Right renal cortex interstitium (tissue), 3 donors: ENCODE data around the gene RECK. TPM values are rescaled to one million over a fixed set of nuclear protein-coding genes. Genes with fewer than 3 reads are reported as not detected.
"Not testable (repeated sequence)": the region's sequence is repeated elsewhere in the genome, so short reads cannot be mapped to it uniquely, and the experiment has no call there.

ENCODE experiments used
- DNase-seq, 3 donors: peaks; one replicate each; pipeline ENCODE4 v3.0.0-alpha.2; 2013; ENCODE audit warnings: low read depth in 3 of 3, low spot score in 2 of 3
- polyA plus RNA-seq, 3 donors: library from polyadenylated mRNA; unstranded; fragments of 120-200 nt; gene quantifications; one replicate each; pipeline ENCODE4 v1.2.1, GENCODE V29; 2013; ENCODE audit not compliant: insufficient read length in 3 of 3

Gene RECK, protein sequence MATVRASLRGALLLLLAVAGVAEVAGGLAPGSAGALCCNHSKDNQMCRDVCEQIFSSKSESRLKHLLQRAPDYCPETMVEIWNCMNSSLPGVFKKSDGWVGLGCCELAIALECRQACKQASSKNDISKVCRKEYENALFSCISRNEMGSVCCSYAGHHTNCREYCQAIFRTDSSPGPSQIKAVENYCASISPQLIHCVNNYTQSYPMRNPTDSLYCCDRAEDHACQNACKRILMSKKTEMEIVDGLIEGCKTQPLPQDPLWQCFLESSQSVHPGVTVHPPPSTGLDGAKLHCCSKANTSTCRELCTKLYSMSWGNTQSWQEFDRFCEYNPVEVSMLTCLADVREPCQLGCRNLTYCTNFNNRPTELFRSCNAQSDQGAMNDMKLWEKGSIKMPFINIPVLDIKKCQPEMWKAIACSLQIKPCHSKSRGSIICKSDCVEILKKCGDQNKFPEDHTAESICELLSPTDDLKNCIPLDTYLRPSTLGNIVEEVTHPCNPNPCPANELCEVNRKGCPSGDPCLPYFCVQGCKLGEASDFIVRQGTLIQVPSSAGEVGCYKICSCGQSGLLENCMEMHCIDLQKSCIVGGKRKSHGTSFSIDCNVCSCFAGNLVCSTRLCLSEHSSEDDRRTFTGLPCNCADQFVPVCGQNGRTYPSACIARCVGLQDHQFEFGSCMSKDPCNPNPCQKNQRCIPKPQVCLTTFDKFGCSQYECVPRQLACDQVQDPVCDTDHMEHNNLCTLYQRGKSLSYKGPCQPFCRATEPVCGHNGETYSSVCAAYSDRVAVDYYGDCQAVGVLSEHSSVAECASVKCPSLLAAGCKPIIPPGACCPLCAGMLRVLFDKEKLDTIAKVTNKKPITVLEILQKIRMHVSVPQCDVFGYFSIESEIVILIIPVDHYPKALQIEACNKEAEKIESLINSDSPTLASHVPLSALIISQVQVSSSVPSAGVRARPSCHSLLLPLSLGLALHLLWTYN
- polyA plus RNA-seq: 10 to 100 TPM; 29.2 to 30.2 (median 29.4) TPM

GRCh38 chr9:36036780-36037548 lies at the start of gene RECK:
Gene RECK (plus strand): TSS chr9:36036913. CDS start chr9:36036999, 86 bp downstream.
- DNase-seq: peak; percentile 29 to 71 (median 55)

GRCh38 chr9:35990155-35990554 lies 46.6 kb upstream of the RECK start:
- DNase-seq: no peak

GRCh38 chr9:35993136-35993535 lies 43.6 kb upstream of the RECK start:
- DNase-seq: not testable (repeated sequence)

DNA sequence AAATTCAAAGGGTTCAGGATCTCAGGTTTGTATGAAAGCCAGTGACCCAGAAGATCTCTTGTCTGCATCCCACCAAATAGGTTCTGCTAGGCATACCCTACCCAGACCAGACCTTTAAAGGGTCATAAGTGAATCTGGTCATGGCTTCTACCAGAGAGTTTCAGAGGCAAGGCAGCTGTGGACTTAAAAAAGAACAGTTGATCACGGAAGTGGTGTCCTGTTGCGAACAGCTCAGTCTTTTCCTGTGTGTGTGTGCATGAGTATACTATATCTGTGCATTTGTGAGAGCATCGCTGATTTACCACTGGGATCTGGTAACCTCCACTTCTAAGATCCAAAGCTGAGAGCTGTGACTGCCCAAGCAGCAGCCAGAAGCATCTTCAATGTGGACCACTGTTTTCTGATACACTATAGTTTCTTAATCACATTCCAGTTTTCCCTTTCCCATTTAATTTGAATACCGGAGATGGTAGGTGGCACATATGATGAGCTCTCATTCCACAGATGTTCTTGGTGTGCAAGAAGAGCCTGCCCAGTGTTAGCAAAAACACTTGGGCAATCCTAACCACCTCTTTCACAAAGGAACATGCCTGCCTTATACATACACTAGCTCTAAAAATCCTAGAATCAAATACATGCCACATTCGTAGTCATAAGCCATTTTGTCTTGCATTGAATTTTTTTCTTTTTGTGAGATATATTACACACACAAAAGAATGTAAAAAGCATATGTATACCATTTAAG lies 42.6 kb upstream of the RECK start:
- DNase-seq: no peak

GRCh38 chr9:35994959-35995358 lies 41.8 kb upstream of the RECK start:
- DNase-seq: no peak

DNA sequence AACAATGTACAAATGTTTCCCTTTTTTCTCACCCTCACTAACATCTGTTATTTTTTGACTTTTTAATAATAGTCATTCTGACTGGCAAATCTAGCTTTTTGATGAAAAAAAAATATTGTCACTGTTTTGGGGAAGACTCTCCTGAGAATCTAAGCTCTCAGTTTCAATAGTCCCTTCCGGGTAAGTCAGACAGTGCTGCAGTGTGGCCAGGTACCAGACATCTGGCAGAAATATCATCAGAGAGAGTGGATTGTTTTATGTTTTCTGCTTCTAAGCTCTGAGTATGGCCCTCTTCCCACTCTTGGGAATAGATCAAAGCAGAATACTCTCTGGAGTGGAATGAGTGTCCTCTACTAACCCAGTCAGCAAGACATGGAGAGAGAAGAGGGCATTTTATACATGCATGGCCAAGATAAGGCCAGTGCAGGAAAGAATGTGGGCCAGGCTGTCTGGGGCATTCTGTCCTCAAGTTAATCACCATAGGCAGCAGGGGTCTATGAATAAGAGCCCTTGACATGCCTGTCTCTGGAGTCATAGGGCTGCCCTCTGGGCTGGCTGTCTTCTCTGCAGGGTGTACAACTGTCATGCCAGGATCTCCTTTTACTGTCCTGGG lies 40.2 kb upstream of the RECK start:
- DNase-seq: no peak

DNA sequence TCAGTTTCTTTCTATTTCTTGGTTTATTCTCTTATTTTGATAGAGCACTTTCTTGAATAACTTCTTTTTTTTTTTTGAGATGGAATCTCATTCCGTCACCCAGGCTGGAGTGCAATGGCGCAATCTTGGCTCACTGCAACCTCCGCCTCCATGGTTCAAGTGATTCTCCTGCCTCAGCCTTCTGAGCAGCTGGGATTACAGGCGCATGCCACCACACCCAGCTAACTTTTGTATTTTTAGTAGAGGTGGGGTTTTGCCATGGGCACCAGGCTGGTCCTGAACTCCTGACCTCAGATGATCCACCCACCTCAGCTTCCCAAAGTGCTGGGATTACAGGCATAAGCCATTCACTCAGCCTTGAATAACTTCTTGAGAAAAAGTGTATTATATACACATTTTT lies 39.7 kb upstream of the RECK start:
- DNase-seq: not testable (repeated sequence)

- no peak for DNase-seq
Measured at GRCh38 chr9:35998333-35998732, 38.4 kb upstream of the RECK start.

GRCh38 chr9:36005891-36006290 lies 30.8 kb upstream of the RECK start:
- DNase-seq: no peak

GRCh38 chr9:36006549-36007315 lies 30.0 kb upstream of the RECK start:
- no peak for DNase-seq

DNA sequence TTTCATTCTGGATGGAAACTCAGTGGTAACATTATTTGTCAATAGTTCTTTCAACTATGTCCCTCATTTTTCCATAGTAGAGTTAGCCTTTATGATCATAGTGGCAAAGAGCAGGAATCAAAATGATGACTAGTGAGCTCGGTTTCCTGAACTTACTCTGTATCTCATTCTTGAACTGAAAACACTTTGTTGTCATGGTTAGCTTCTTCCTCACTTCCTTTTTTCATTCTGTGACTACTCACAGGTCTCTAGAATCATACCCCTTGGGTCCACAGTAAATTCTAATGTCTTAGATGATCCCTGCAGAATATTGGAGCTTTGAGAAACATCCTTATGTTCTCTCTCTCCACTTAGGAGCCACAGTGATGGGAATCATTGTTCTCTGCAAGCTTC lies 29.4 kb upstream of the RECK start:
- no peak for DNase-seq

GRCh38 chr9:36007852-36008251 lies 28.9 kb upstream of the RECK start:
- DNase-seq: no peak

DNA sequence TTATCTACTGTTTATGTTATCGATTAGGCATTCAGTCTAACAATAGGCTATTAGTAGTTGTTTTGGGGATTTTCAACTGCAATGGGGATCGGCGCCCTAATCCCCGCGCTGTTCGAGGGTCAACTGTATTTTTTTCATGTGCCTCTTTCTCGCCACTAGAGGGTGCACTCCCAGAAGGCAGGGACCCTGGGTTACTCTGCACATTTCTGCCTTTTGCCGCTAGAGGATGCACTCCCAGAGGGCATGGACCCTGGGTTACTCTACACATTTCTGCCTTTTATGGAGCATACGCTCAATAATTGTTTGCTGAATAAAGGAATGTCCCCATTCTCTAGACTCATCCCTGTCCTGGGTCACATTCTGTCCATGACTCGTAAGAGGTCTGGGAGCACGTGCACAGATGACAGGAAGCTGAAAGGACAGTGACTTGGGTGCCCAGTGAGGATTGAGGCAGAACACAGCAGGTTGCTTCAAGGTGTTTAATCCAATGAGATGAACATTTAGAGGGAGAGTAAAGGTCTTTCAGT lies 27.9 kb upstream of the RECK start:
- peak; percentile 23 to 42 (median 38) for DNase-seq

- DNase-seq: no peak
Measured at GRCh38 chr9:36011379-36011778, 25.3 kb upstream of the RECK start.

DNA sequence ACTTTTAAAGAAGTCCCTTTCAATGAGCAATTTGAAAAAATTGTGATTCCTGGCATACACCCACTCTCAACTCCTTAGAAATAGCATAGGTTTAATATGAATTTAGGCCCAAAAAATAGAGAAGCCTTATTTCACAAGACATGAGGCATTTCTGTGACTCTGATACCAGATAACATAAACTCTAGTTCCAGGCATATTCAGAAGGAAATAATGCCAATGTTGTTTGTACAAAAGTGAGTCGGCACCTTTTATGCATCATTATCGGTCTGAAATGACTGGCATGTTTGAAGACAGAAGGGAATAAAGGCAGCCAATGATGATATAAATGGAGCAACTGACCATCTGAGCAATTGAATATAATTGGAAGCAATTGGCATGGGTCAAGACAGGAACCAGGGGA lies 19.4 kb upstream of the RECK start:
- DNase-seq: no peak

DNA sequence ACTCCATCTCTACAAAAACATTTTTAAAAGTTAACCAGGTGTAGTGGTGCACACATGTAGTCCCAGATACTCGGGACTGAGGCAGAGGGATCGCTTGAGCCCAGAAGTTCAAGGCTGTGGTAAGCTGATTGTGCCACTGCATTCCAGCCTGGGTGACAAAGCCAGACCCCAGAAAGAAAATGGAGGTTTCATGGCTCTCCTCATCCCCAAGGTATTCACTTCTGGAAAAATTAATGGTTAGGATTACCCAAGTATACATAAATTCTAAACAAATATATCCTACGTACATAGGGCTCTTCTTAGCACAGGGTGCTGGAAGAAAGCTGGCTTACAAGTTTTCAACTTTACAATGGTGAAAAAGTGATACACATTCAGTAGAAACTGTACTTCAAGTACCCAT lies 18.6 kb upstream of the RECK start:
- no peak for DNase-seq

GRCh38 chr9:36018891-36019720 lies 17.6 kb upstream of the RECK start:
- DNase-seq: no peak

- no peak for DNase-seq
Measured at GRCh38 chr9:36021968-36022367, 14.7 kb upstream of the RECK start.
